Measurements from ENCODE around the gene CDC14B.

GRCh38 chr9:96616817-96617438 is 2.7 kb downstream of the CDC14B start:
- TF ChIP-seq CTCF (IDR thresholded peaks at IDR 0.05; ENCODE audit: insufficient read depth, low read length, poor library complexity, severe bottlenecking), result no peak
- TF ChIP-seq EZH2phosphoT487 (conservative IDR thresholded peaks at IDR 0.05; ENCODE audit: low read length), result no peak
